ENCODE results near the gene DLG2. TPM values are rescaled to one million over a fixed set of nuclear protein-coding genes. Genes with fewer than 3 reads are reported as not detected.

DLG2 gene
- total and polyA plus RNA-seq, 4 donors = 0.30 to 5.5 (median 0.68) TPM

GRCh38 chr11:85414175-85414574, 213.0 kb downstream of the DLG2 start:
- TF ChIP-seq SP1 (IDR thresholded peaks at IDR 0.05) (no peak), HNF4G (IDR thresholded peaks at IDR 0.05) (no peak), HNF4A (conservative IDR thresholded peaks at IDR 0.05) (no peak), FOXA1 (IDR thresholded peaks at IDR 0.05) (no peak), RAD21 (IDR thresholded peaks at IDR 0.05) (no peak), EGR1 (IDR thresholded peaks at IDR 0.05; ENCODE audit: low read depth in 2 of 2) (no peak), RXRA (IDR thresholded peaks at IDR 0.05) (no peak), NR2F2 (IDR thresholded peaks at IDR 0.05) (no peak)
- no peak overlapping the region for H3K9ac ChIP-seq (ENCODE audit: low read depth in 1 of 2, low read length in 2 of 2)

GRCh38 chr11:85407648-85408047, 219.5 kb downstream of the DLG2 start:
- no peak for DNase-seq (ENCODE audit: low spot score)
- Histone ChIP-seq H3K4me1 (ENCODE audit: control insufficient read depth in 4 of 4, insufficient read depth in 4 of 4, low read length in 3 of 4) (no peaks in the 10 kb centered on the region), H3K9me3 (ENCODE audit: control insufficient read depth in 4 of 4, low read length in 3 of 4) (no peaks in the 10 kb centered on the region), H3K27me3 (ENCODE audit: control insufficient read depth in 4 of 4, insufficient read depth in 4 of 4, low read length in 3 of 4) (no peaks in the 10 kb centered on the region), H3K27ac (ENCODE audit: low read depth in 1 of 2, low read length in 2 of 2) (no peak overlapping the region), H3K9ac (ENCODE audit: low read depth in 1 of 2, low read length in 2 of 2) (no peak overlapping the region), H3K36me3 (ENCODE audit: control insufficient read depth in 4 of 4, insufficient read depth in 3 of 4, low read depth in 1 of 4, low read length in 3 of 4) (no peaks in the 10 kb centered on the region), H3K4me3 (ENCODE audit: low read depth in 1 of 3, low read length in 3 of 3) (no peak overlapping the region)
- TF ChIP-seq HNF4A (conservative IDR thresholded peaks at IDR 0.05) = no peak
- TF ChIP-seq JUND (IDR thresholded peaks at IDR 0.05) = no peak
- TF ChIP-seq ZBTB33 (IDR thresholded peaks at IDR 0.05) = no peak
- no peak for TF ChIP-seq NR2F2 (IDR thresholded peaks at IDR 0.05)
- no peak for TF ChIP-seq MAX (IDR thresholded peaks at IDR 0.05)
- TF ChIP-seq ATF3 (IDR thresholded peaks at IDR 0.05) = no peak
- TF ChIP-seq GABPA (IDR thresholded peaks at IDR 0.05 in 1 of 2, conservative IDR thresholded peaks at IDR 0.05 in 1 of 2) = no peak
- TF ChIP-seq HNF4G (IDR thresholded peaks at IDR 0.05) = no peak
- 88% methylated on average over 2 of the region's 2 CpGs for WGBS

More at GRCh38 chr11:85414175-85414574, 213.0 kb downstream of the DLG2 start:
- Histone ChIP-seq H3K4me3 (ENCODE audit: low read depth in 1 of 3, low read length in 3 of 3) (no peak overlapping the region), H3K27me3 (ENCODE audit: control insufficient read depth in 4 of 4, insufficient read depth in 4 of 4, low read length in 3 of 4) (no peaks in the 10 kb centered on the region), H3K36me3 (ENCODE audit: control insufficient read depth in 4 of 4, insufficient read depth in 3 of 4, low read depth in 1 of 4, low read length in 3 of 4) (no peaks in the 10 kb centered on the region), H3K4me1 (ENCODE audit: control insufficient read depth in 4 of 4, insufficient read depth in 4 of 4, low read length in 3 of 4) (no peaks in the 10 kb centered on the region), H3K27ac (ENCODE audit: low read depth in 1 of 2, low read length in 2 of 2) (no peak overlapping the region), H3K9me3 (ENCODE audit: control insufficient read depth in 4 of 4, low read length in 3 of 4) (peaks cover 0 to 5% (median under 1%) of the 10 kb centered on the region in 4 donors)
- WGBS = 68% methylated on average over 5 of the region's 5 CpGs
- DNase-seq (ENCODE audit: low spot score) = no peak

GRCh38 chr11:85406841-85407240, 220.3 kb downstream of the DLG2 start:
- TF ChIP-seq FOXA1 (IDR thresholded peaks at IDR 0.05) (no peak), HNF4A (conservative IDR thresholded peaks at IDR 0.05) (no peak), RAD21 (IDR thresholded peaks at IDR 0.05) (no peak), REST (IDR thresholded peaks at IDR 0.05) (no peak), HNF4G (IDR thresholded peaks at IDR 0.05) (no peak), YY1 (IDR thresholded peaks at IDR 0.05) (no peak), SP1 (IDR thresholded peaks at IDR 0.05) (no peak), ATF3 (IDR thresholded peaks at IDR 0.05) (no peak), ZBTB33 (IDR thresholded peaks at IDR 0.05) (no peak), FOXA2 (IDR thresholded peaks at IDR 0.05) (no peak), MAX (IDR thresholded peaks at IDR 0.05) (no peak)
- no peak overlapping the region for H3K4me3 ChIP-seq (ENCODE audit: low read depth in 1 of 3, low read length in 3 of 3)
- no peak overlapping the region for H3K9ac ChIP-seq (ENCODE audit: low read depth in 1 of 2, low read length in 2 of 2)
- peaks cover 0 to 2% (median 0%) of the 10 kb centered on the region in 4 donors for H3K9me3 ChIP-seq (ENCODE audit: control insufficient read depth in 4 of 4, low read length in 3 of 4)
- H3K27ac ChIP-seq (ENCODE audit: low read depth in 1 of 2, low read length in 2 of 2) = no peak overlapping the region
- 81% methylated on average over 3 of the region's 3 CpGs for WGBS
- H3K36me3 ChIP-seq (ENCODE audit: control insufficient read depth in 4 of 4, insufficient read depth in 3 of 4, low read depth in 1 of 4, low read length in 3 of 4) = no peaks in the 10 kb centered on the region
- H3K27me3 ChIP-seq (ENCODE audit: control insufficient read depth in 4 of 4, insufficient read depth in 4 of 4, low read length in 3 of 4) = no peaks in the 10 kb centered on the region
- DNase-seq (ENCODE audit: low spot score) = no peak
- no peaks in the 10 kb centered on the region for H3K4me1 ChIP-seq (ENCODE audit: control insufficient read depth in 4 of 4, insufficient read depth in 4 of 4, low read length in 3 of 4)
